ENCODE measurements around the gene SAAL1.

DNA sequence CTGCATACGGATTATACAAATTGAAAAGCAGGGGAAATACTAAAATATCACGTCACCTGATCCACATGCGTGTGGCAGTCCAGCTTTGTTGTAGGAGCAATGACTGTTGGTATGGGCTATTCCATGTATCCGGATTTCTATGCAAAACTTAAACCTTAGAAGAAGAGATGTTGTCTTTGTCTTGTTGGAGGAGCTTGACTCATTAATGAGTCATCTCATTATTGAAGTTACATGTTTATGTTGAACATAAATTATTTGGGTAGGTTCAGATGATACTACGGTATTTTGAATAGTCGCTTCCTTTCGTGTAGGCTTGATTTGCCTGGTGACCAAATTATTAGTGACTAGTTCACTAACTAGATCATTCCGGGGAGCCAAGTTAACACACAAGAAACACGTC is 806 bp upstream of the SAAL1 start:
- TF ChIP-seq, protein P1, sequence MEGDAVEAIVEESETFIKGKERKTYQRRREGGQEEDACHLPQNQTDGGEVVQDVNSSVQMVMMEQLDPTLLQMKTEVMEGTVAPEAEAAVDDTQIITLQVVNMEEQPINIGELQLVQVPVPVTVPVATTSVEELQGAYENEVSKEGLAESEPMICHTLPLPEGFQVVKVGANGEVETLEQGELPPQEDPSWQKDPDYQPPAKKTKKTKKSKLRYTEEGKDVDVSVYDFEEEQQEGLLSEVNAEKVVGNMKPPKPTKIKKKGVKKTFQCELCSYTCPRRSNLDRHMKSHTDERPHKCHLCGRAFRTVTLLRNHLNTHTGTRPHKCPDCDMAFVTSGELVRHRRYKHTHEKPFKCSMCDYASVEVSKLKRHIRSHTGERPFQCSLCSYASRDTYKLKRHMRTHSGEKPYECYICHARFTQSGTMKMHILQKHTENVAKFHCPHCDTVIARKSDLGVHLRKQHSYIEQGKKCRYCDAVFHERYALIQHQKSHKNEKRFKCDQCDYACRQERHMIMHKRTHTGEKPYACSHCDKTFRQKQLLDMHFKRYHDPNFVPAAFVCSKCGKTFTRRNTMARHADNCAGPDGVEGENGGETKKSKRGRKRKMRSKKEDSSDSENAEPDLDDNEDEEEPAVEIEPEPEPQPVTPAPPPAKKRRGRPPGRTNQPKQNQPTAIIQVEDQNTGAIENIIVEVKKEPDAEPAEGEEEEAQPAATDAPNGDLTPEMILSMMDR (IDR thresholded peaks at IDR 0.05) = no peak
- TF ChIP-seq POLR2A (IDR thresholded peaks at IDR 0.05) = no peak

Data from body of pancreas (tissue), 4 donors.